Measurements from ENCODE around the gene TSR3. TPM values are rescaled to one million over a fixed set of nuclear protein-coding genes. Genes with fewer than 3 reads are reported as not detected.

The TSR3 gene
- total RNA-seq, 2 donors from 2014 or later: 64.9 to 67.4 TPM

DNA sequence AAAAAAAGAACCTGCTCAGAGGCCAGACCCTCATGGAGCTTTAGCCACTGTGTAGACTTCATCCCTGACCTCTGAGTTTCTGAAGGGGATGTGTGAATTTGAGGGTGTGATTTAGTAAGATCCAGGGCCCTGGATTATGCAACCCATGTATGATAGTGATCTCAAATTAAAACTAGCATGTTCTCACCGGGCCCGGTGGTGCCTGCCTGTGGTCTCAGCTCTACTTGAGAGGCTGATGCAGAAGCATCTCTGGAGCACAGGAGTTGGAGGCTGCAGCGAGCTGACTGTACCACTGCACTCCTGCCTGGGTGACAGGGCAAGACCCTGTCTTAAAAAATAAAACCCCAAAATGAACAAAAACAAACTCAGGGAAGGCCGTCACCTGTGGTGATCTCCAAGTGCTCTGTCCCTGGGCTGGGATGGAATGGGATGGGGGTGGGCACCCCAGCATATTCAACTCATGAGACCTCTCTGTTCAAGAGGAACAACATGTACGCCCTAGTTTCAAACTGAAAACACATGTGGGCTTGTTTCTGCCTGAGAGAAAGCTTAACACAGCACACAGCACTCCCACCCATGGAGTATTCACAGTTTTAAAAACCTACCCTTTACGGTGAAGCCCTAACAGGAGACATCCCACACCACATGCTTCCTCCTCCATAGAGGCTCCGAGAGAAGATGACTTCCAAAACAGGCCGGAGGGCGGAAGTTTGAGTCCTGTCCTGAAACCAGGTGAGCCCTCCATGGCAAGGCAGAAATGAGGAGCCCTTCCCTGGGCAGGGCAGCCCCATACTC, 30.1 kb upstream of the TSR3 start:
- Histone ChIP-seq H3K27ac (ENCODE audit: low read depth, low read length) (no peak overlapping the region), H3K9ac (ENCODE audit: extremely low read depth, low read length, poor library complexity, severe bottlenecking) (no peak overlapping the region), H3K4me3 (ENCODE audit: low read length) (no peak overlapping the region), H3K36me3 (ENCODE audit: control insufficient read depth, insufficient read depth, low read length) (no peaks in the 10 kb centered on the region), H3K27me3 (ENCODE audit: control insufficient read depth, insufficient read depth, low read length, poor library complexity, severe bottlenecking) (no peaks in the 10 kb centered on the region), H3K9me3 (ENCODE audit: control insufficient read depth, low read length) (no peaks in the 10 kb centered on the region), H3K4me1 (ENCODE audit: control insufficient read depth, insufficient read depth, low read length) (peaks cover 12% of the 10 kb centered on the region)
- Mint-ChIP-seq H3K4me1 (peaks cover 16% of the 10 kb centered on the region), H3K36me3 (ENCODE audit: low read depth) (peaks cover 28% of the 10 kb centered on the region), H3K27ac (no peak overlapping the region), H3K9me3 (no peaks in the 10 kb centered on the region), H3K27me3 (ENCODE audit: insufficient read depth) (no peaks in the 10 kb centered on the region), H3K4me3 (no peak overlapping the region)
- 91 to 93% methylated on average over 8 to 9 of the region's 9 CpGs for WGBS, 2 experiments (ENCODE audit: insufficient coverage in 1 of 2, insufficient read length in 1 of 2)
- TF ChIP-seq CTCF (conservative IDR thresholded peaks at IDR 0.05): no peak
- DNase-seq: no peak

DNA sequence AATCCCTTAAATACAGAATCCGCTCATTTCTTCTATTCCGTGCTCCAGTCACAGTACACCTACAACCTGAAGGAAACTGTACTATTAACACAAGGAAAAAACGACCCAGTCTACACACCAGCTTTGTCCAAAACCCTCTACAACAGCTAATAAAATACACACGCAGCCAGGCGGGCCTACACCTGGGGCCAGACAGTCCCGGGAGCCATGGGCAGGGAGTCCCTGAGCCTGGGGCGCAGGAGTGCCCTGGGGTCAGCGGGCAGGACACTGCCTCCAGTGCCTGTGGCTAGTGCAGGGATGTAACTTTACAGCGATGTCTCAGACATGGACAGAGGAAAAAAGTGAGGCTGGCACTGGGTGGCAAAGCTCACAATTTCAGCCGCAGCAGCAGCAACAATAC, 28.5 kb upstream of the TSR3 start:
- no peak for TF ChIP-seq CTCF (conservative IDR thresholded peaks at IDR 0.05)
- peak overlapping the region; percentile 77 for H3K4me3 Mint-ChIP-seq
- Histone ChIP-seq H3K27ac (ENCODE audit: low read depth, low read length) (no peak overlapping the region), H3K9me3 (ENCODE audit: control insufficient read depth, low read length) (no peaks in the 10 kb centered on the region), H3K4me1 (ENCODE audit: control insufficient read depth, insufficient read depth, low read length) (peaks cover 12% of the 10 kb centered on the region), H3K4me3 (ENCODE audit: low read length) (peak overlapping the region; percentile 68), H3K36me3 (ENCODE audit: control insufficient read depth, insufficient read depth, low read length) (no peaks in the 10 kb centered on the region), H3K9ac (ENCODE audit: extremely low read depth, low read length, poor library complexity, severe bottlenecking) (no peak overlapping the region), H3K27me3 (ENCODE audit: control insufficient read depth, insufficient read depth, low read length, poor library complexity, severe bottlenecking) (no peaks in the 10 kb centered on the region)
- 76 to 86% methylated on average over 6 to 10 of the region's 10 CpGs for WGBS, 2 experiments (ENCODE audit: insufficient coverage in 1 of 2, insufficient read length in 1 of 2)
- H3K27ac Mint-ChIP-seq: peak overlapping the region; percentile 80
- no peaks in the 10 kb centered on the region for H3K9me3 Mint-ChIP-seq
- DNase-seq: peak; percentile 60
- peaks cover 33% of the 10 kb centered on the region for H3K36me3 Mint-ChIP-seq (ENCODE audit: low read depth)
- H3K27me3 Mint-ChIP-seq (ENCODE audit: insufficient read depth): no peaks in the 10 kb centered on the region
- peaks cover 16% of the 10 kb centered on the region for H3K4me1 Mint-ChIP-seq

GRCh38 chr16:1379304-1380076, 27.8 kb upstream of the TSR3 start:
- Histone ChIP-seq H3K9ac (ENCODE audit: extremely low read depth, low read length, poor library complexity, severe bottlenecking) (peak overlapping the region; percentile 77), H3K27ac (ENCODE audit: low read depth, low read length) (peak overlapping the region; percentile 68), H3K27me3 (ENCODE audit: control insufficient read depth, insufficient read depth, low read length, poor library complexity, severe bottlenecking) (no peaks in the 10 kb centered on the region), H3K9me3 (ENCODE audit: control insufficient read depth, low read length) (no peaks in the 10 kb centered on the region), H3K4me3 (ENCODE audit: low read length) (peak overlapping the region; percentile 84), H3K36me3 (ENCODE audit: control insufficient read depth, insufficient read depth, low read length) (no peaks in the 10 kb centered on the region), H3K4me1 (ENCODE audit: control insufficient read depth, insufficient read depth, low read length) (peaks cover 12% of the 10 kb centered on the region)
- WGBS, 2 experiments (ENCODE audit: insufficient coverage in 1 of 2, insufficient read length in 1 of 2): 0% methylated on average over 4 to 89 of the region's 95 CpGs
- Mint-ChIP-seq H3K27me3 (ENCODE audit: insufficient read depth) (no peaks in the 10 kb centered on the region), H3K36me3 (ENCODE audit: low read depth) (peaks cover 29% of the 10 kb centered on the region), H3K4me3 (peak overlapping the region; percentile 77), H3K4me1 (peaks cover 16% of the 10 kb centered on the region), H3K27ac (peak overlapping the region; percentile 80), H3K9me3 (no peaks in the 10 kb centered on the region)
- peak; percentile 42 for TF ChIP-seq CTCF (conservative IDR thresholded peaks at IDR 0.05)
- DNase-seq: peak; percentile 91

Measured in endodermal cell (in vitro differentiated cells).